GM12892 (cell line): ENCODE data around the gene ETV3.

ENCODE experiments used
- POLR2A ChIP-seq: IDR thresholded peaks from 2 replicates; pipeline ENCODE4 v1.6.1; 2011; ENCODE audit warnings: low read depth, low read length, control low read depth
- POLR2AphosphoS5 ChIP-seq: IDR thresholded peaks from 2 replicates; pipeline ENCODE4 v1.6.1; 2011; ENCODE audit warnings: low read depth, low read length, control low read depth
- TAF1 ChIP-seq: IDR thresholded peaks from 2 replicates; pipeline ENCODE4 v1.6.1; 2011; ENCODE audit warnings: low read depth, mild to moderate bottlenecking, control low read depth, low read length, borderline replicate concordance

DNA sequence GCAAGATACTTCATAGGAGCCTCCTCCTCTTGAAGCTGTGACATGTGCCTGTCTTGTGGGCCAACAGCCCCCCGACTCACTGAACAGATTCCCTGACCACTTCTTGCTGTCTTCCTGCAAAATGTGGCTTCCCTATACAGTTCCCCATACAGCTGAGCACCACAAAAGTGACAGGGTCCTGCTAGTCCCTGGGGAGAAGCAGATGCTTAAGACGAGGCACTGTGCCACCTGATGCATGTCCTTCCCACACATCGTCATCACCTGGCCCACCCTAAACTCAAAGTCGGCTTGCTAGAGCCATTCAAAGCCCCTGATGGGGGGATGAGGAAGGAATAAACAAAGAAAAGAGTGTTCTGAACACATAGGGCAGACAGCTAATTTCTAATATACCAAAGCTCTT, 29.2 kb upstream of the ETV3 start:
- no peak for TF ChIP-seq POLR2AphosphoS5
- no peak for TF ChIP-seq TAF1
- no peak for TF ChIP-seq POLR2A
